Panc1 (cell line): ENCODE results near the gene PTP4A2. TPM values are rescaled to one million over a fixed set of nuclear protein-coding genes. Genes with fewer than 3 reads are reported as not detected.

Source experiments
- ATAC-seq: fragments of 200-7000 bp; cut with Tn5 transposase; 2 replicates; pipeline ENCODE4 v1.9.1; 2020; ENCODE audit warnings: mild to moderate bottlenecking, moderate library complexity
- BruUV-seq: library from RNA; stranded (reverse); fragments of 400-500 nt; replicated peaks from 2 replicates; lab custom pipeline; 2021; lab: Mats Ljungman, UMichigan
- CTCF ChIA-PET: fragments of 300-600 bp; sonication (Branson Sonifier 250); formaldehyde crosslinking; loops from one replicate; lab custom pipeline; 2022; ENCODE audit warnings: antibody characterized with exemption; lab: Charles Lee
- POLR2A ChIA-PET: fragments of 300-600 bp; sonication (Branson Sonifier 250); formaldehyde crosslinking; loops from one replicate; lab custom pipeline; 2022; ENCODE audit warnings: antibody characterized with exemption; lab: Charles Lee
- DNase-seq: peaks from one replicate; pipeline ENCODE4 v3.0.0-alpha.2; 2010; ENCODE audit warnings: low read depth, low spot score
- H3K27ac ChIP-seq: 2 replicates; pipeline ENCODE4 v1.5.1; 2011; ENCODE audit warnings: mild to moderate bottlenecking, low read length, inconsistent platforms
- H3K27me3 ChIP-seq: fragments of 200-500 bp; sonication (Bioruptor generic); 2 replicates; pipeline ENCODE4 v1.6.0; 2014; ENCODE audit warnings: low read length, inconsistent platforms; ENCODE audit not compliant: control insufficient read depth, insufficient read depth
- H3K36me3 ChIP-seq: fragments of 200-500 bp; sonication (Bioruptor generic); 2 replicates; pipeline ENCODE4 v1.5.1; 2014; ENCODE audit warnings: inconsistent platforms, mild to moderate bottlenecking, low read length, moderate library complexity; ENCODE audit not compliant: control insufficient read depth, insufficient read depth
- H3K4me1 ChIP-seq: 2 replicates; pipeline ENCODE4 v1.5.1; 2011; ENCODE audit warnings: inconsistent platforms, mild to moderate bottlenecking, low read length, moderate library complexity; ENCODE audit not compliant: control insufficient read depth, insufficient read depth
- H3K4me3 ChIP-seq, 2 experiments: 2 replicates each; pipeline ENCODE4 v1.5.1; 2011 to 2012; ENCODE audit warnings: low read depth in 2 of 2, low read length in 2 of 2, mild to moderate bottlenecking in 2 of 2, inconsistent platforms in 1 of 2, moderate library complexity in 1 of 2
- H3K9me3 ChIP-seq: fragments of 200-500 bp; sonication (Bioruptor generic); 2 replicates; pipeline ENCODE4 v1.5.1; 2014; ENCODE audit warnings: low read depth, mild to moderate bottlenecking, inconsistent platforms, low read length, moderate library complexity; ENCODE audit not compliant: control insufficient read depth, insufficient read depth
- CTCF ChIP-seq: fragments of 450-650 bp; IDR thresholded peaks from 2 replicates; pipeline ENCODE4 v1.5.1; 2017; ENCODE audit warnings: mild to moderate bottlenecking
- POLR2AphosphoS5 ChIP-seq: IDR thresholded peaks from 2 replicates; pipeline ENCODE4 v1.6.1; 2012; ENCODE audit warnings: mild to moderate bottlenecking, low read depth, low read length, moderate library complexity
- REST ChIP-seq, 2 experiments: IDR thresholded peaks; 2 replicates each; pipeline ENCODE4 v1.6.1; 2011 to 2012; ENCODE audit warnings: low read depth in 2 of 2, control low read depth in 1 of 2, low read length in 1 of 2, mild to moderate bottlenecking in 1 of 2, moderate library complexity in 1 of 2; ENCODE audit not compliant: insufficient read depth in 1 of 2
- SIN3A ChIP-seq: IDR thresholded peaks from 2 replicates; pipeline ENCODE4 v1.6.1; 2012; ENCODE audit warnings: low read depth, mild to moderate bottlenecking, low read length, moderate library complexity, borderline replicate concordance; ENCODE audit not compliant: insufficient read depth
- TCF7L2 ChIP-seq: IDR thresholded peaks from 2 replicates; pipeline ENCODE4 v1.6.1; 2011; ENCODE audit warnings: mild to moderate bottlenecking, low read depth, low read length, inconsistent platforms
- in situ Hi-C: cut with HindIII; loops from 2 replicates; pipeline ENCODE4 v1.10.0; 2016; ENCODE audit warnings: low sequenced_read_pairs, low pct_unique_long_range_greater_than_20kb
- intact Hi-C: fragments of 100-400 bp; cut with micrococcal nuclease; formaldehyde crosslinking; loops from one replicate; pipeline ENCODE4 v1.10.0; 2022; ENCODE audit not compliant: unreplicated experiment
- total RNA-seq: library from RNA; stranded (reverse); gene quantifications from one replicate; pipeline ENCODE4 v1.2.1, GENCODE V29; 2021; ENCODE audit not compliant: unreplicated experiment

The PTP4A2 gene
- total RNA-seq, 1 experiment from 2014 or later, result 559 TPM

DNA sequence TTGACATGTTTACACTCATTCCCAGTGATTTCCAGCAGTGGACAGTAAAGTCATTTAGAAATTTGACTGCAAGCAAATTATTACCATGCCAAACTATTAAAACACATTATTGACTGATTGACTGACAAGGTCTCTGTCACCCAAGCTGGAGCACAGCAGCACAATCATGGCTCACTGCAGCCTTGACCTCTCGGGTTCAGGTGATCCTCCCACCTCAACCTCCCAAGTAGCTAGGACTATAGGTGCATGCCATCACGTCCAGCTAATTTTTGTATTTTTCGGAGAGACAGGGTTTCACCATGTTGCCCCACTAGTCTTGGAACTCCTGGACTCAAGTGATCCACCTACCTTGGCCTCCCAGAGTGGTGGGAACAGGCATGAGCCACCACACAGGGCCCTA, 24.2 kb downstream of the PTP4A2 start:
- POLR2A ChIA-PET, result interaction anchor here (0.6 to 1.3 kb wide), 2 partner anchors 7 to 215 kb away, joined by 3 read pairs; no protein-coding TSS in a partner anchor
- no peak for ATAC-seq
- intact Hi-C loops, result no loop called here

DNA sequence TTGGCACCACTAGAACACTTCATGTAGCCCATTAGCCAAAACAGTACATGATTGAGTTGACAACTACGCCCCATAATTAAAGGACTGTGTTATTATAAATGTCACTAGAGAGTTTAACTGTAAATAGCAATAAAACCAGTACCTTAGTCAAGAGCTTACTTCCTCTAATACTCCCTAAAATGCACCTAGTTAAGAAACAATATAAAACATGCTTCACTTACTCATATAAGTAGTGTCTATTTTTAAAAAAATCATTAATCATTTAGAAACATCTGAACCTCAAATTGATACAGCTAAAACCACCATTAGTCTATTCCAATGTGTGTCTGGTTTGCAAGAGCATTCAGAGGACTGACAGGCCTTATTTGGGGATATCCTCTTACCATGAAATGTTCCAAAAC, 25.3 kb downstream of the PTP4A2 start:
- no peak for TF ChIP-seq REST (IDR thresholded peaks at IDR 0.05; ENCODE audit: insufficient read depth in 1 of 2, low read depth in 2 of 2, low read length in 1 of 2)
- no peak for TF ChIP-seq TCF7L2
- TF ChIP-seq POLR2AphosphoS5, result no peak
- no peak for TF ChIP-seq CTCF
- TF ChIP-seq SIN3A, result no peak
- Histone ChIP-seq H3K27ac (no peak overlapping the region), H3K27me3 (no peaks in the 10 kb centered on the region), H3K36me3 (peaks cover 71% of the 10 kb centered on the region), H3K4me1 (peaks cover 27% of the 10 kb centered on the region), H3K9me3 (no peaks in the 10 kb centered on the region), H3K4me3 (no peak overlapping the region)
- in situ Hi-C loops, result no loop called here
- intact Hi-C loops, result no loop called here
- DNase-seq, result no peak
- BruUV-seq, result no TSS peak
- CTCF ChIA-PET, result no interaction called here
- POLR2A ChIA-PET, result interaction anchor here (1.3 kb wide), 1 partner anchor 9 kb away, joined by 3 read pairs; no protein-coding TSS in a partner anchor
- ATAC-seq, result no peak

More for the DNA sequence above, 24.2 kb downstream of the PTP4A2 start:
- Histone ChIP-seq H3K4me3 (no peak overlapping the region), H3K9me3 (no peaks in the 10 kb centered on the region), H3K27me3 (no peaks in the 10 kb centered on the region), H3K27ac (no peak overlapping the region), H3K36me3 (peaks cover 69% of the 10 kb centered on the region), H3K4me1 (peaks cover 27% of the 10 kb centered on the region)
- CTCF ChIA-PET, result no interaction called here
- no TSS peak for BruUV-seq
- in situ Hi-C loops, result no loop called here
- no peak for TF ChIP-seq TCF7L2
- TF ChIP-seq POLR2AphosphoS5, result no peak
- TF ChIP-seq REST (IDR thresholded peaks at IDR 0.05; ENCODE audit: insufficient read depth in 1 of 2, low read depth in 2 of 2, low read length in 1 of 2), result no peak
- TF ChIP-seq SIN3A, result no peak
- no peak for TF ChIP-seq CTCF
- DNase-seq, result no peak
